Left colon (tissue), 2 donors: ENCODE results near the gene RCSD1. TPM values are rescaled to one million over a fixed set of nuclear protein-coding genes. Genes with fewer than 3 reads are reported as not detected.
A peak's percentile ranks its signal among the peaks of the same experiment; 100 is the strongest.

Source experiments
- ATAC-seq: fragments of 200-7000 bp; cut with Tn5 transposase; one replicate; pipeline ENCODE4 v1.9.1; 2020; ENCODE audit warnings: mild to moderate bottlenecking, moderate library complexity
- DNase-seq, 2 donors: peaks; one replicate each; pipeline ENCODE4 v3.0.0-alpha.2; 2020
- intact Hi-C, 2 donors: fragments of 100-400 bp; cut with DNase I in 1 of 2; cut with micrococcal nuclease in 1 of 2; formaldehyde crosslinking; loops; one replicate each; pipeline versions ENCODE4 v1.11.2 to v1.14.0; 2022; cut with DNase I, micrococcal nuclease
- total RNA-seq, 2 donors: library from RNA; stranded (reverse); fragmentation: NEBNext Ultra II Directional; extraction: Animal tissue kit (Norgen Biotek cat#: 25700); gene quantifications; one replicate each; pipeline ENCODE4 v1.2.1, GENCODE V29; 2021
- donor health status: DM: no; HTN: no; CAD: no.
- donor health status: DM: yes; HTN: yes; CAD: no.

RCSD1 gene
- total RNA-seq, 2 donors from 2014 or later, result 5.5 to 8.6 TPM

DNA sequence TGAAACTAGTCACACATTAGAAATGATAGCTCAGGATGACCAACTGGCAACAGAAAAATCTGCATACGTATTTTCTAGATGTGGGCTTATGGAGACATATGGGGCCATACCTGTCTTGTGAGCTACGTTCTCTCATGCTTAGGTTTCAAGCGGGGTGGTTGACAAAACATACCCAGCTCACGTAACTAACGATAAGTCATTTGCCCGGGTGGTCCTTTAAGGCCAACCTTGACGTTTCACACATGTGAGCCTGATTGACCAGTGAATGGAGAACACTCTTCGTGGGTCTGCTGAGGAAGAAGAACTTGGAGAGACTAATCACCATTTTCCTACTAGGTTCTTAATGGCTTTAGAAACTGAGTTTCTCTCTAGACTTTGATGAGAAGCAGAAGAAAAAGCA is 13.5 kb upstream of the RCSD1 start:
- intact Hi-C loops, result no loop called here
- ATAC-seq, result no peak

DNA sequence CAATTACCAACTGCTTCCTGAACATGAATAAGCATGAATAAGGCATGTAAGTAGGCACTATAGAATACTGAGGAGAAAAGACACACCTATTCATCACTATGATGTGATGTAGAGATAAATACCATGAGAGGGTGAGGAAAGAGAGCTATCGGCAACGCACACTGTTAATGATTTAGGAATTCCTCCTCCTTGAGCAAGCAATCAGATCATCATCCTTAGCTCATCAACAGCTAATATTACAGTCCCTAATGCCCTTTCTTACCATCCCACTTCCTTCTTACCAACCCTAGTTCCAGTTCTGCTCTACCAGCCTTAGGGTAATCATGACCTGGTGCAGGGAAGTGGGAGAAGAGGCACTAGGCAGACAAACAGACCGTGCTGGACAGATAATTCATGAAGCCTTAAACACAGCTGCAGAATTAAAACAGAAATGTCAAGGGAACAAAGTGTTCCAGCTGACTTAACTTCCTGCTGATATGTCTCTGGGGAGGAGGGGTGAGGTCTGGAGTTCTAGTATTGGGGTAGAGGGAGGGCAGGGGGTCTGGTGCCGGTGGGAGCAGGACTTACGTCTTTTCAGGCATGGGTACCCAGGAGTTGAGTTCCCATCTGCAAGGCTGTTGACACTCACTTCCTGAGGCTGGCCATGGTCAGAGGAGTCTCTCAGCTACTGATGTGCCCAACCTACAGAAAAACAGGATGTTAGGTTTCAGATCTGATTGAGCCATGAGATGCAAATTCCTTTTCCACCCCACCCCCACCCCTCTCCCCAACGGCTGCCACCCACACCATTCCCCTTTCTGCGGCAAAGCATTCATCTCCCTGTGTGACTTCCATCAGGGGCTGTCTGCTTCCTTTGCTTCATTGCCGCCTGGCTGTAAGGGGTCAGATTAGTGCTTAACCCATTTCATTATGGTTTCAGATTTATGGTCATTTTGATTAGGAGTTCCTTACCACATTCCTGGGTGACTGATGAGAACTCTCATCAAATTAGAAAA is 12.6 kb upstream of the RCSD1 start:
- ATAC-seq, result peak; percentile 28
- intact Hi-C loops, result no loop called here
- peak; percentile 30 to 49 for DNase-seq

More for the DNA sequence above, 13.5 kb upstream of the RCSD1 start:
- no peak for DNase-seq

DNA sequence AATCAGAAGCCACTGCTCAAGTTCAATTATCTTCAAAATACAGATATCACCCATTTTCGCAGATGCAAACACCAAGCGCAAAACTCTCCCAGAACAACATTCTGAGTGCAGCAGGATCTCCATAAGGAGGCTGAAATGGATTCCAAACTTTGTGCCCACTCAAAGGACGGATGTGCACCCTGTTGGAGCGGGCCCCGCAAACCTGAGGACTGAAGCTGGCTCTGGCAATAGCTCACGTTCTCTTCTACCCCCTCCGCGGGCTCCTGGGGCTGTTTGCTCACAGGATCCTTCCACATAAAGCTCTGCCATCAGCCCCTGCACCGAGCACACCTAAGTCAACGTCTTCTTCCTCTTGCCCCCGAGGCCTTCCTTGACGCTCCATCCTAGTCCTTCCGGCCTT is 11.7 kb upstream of the RCSD1 start:
- ATAC-seq, result no peak
- intact Hi-C loops, result no loop called here

DNA sequence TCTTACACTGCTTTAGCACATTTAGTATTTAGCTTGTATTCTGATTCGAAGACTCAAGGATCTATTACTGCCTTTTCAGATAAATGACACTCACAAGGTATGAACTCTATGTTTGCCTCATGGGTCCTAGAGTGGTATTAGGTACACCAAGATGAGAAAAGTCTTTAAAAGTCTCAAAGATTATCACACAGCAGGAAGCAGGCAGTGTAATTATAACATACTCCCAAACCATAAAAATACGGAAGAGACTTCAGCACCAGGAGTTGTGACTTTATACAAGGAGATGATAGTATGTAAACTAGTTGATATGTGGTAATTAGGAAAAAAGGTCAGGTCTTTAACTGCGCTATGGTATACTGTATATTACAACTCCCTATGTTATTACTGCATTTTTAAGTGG is 11.2 kb upstream of the RCSD1 start:
- intact Hi-C loops, result no loop called here
- peak; percentile 96 for ATAC-seq
- no peak for DNase-seq

More for the DNA sequence above, 11.7 kb upstream of the RCSD1 start:
- no peak for DNase-seq

DNA sequence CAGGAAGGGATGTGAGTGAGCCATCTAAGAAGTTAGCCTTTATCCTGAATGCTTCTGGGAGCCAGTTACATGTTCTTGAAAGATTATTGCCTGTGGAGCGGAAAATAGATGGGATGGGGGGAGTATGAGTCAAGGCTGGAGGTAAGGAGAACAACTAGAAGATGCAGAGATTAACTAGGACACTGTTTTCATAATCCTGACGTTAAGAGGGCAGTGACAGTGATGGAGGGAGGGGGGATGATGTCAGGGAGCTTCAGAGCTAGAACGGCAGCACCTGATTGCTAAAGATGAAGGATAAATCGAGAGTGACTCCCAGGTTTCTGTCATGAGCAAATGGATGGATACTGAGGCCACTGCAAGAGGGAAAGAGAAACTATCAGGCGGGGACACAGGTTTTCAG is 10.0 kb upstream of the RCSD1 start:
- intact Hi-C loops, result no loop called here

DNA sequence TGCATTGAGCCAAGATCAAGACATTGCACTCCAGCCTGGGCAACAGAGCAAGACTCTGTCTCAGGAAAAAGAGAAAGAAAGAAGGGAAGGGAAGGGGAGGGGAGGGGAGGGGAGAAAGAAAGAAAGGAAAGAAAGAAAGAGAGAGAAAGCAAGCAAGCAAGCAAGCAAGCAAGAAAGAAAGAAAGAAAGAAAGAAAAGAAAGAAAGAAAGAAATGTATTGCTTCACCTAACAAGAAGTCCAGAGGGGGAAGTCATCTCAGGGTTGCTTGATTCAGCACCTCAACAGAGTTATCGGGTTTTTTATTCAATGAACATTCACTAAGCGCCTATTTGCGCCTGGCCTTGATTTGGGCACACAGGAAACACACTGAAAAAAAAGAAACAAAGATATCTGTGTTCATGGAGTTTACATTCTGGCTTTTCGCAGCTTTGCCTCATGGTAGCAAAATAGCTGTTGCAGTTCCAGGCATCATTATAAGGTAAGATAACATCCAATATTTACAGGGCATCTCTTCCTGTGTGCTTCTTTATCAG is 8.2 kb upstream of the RCSD1 start:
- ATAC-seq, result no peak
- intact Hi-C loops, result no loop called here
- DNase-seq, result no peak

More for the DNA sequence above, 10.0 kb upstream of the RCSD1 start:
- DNase-seq, result no peak
- no peak for ATAC-seq

DNA sequence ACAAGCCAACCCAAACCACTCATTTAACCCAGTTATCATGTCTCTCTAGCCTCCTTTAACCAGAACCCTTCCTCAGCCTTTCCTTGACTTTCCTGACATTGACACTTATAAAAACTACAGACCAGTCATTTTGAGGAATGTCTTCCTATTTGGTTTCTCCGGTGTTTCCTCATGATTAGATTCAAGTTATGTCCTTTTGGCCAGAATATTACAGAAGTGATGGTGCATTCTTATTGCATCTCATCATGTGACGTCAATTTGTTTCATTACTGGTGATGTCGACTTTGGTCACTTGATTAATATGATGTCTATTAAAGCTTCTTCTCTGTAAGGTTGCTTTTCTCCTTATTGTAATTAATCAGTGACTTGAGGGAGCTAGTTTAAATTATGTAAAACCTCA is 6.1 kb upstream of the RCSD1 start:
- intact Hi-C loops, result no loop called here
- ATAC-seq (no peak), DNase-seq (no peak)

DNA sequence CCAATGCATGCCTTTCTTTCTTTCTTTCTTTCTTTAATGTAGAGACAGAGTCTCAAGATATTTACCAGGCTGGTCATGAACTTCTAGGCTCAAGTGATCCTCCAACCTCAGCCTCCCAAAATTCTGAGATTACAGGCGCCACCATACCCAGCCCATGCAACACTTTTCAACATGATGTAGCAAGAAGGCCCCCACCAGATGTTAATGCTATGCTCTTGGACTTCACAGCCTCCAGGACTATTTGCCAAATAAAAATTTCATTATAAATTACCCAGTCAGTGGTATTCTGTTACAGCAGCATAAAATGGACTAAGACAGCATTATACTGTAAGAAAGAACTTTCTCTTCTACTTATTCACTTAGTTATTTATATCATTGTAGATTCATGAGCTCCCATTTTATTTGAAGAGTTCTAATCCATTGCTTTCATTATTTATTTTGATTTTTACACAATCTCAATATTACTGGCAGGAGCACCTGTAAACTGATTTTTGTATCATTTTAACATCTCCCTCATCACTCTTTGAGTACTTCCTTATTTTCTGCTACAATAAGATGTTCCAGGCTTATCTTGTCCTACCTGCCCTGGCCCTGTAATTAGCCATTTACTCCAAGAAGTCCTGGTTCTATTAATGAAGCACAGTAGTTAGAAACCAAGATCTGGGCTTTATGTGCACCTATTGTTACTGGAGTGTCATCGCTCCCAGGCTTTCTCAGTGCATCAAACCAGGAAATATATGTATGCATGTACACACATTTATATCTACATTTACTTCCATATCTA is 4.8 kb upstream of the RCSD1 start:
- intact Hi-C loops, result no loop called here
- no peak for DNase-seq
- ATAC-seq, result no peak

DNA sequence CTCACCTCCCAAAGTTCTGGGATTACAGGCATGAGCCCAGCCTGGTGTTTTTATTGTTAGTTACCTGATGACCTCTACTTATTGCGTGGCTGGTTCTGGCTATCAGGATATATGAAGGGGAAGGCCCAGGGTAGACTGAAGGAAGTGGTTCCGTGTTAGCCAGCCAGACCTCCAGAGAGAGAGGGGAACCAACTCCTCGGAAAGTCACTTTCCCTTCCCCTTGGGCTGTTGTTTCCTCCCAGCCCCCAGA is 2.5 kb upstream of the RCSD1 start:
- no peak for DNase-seq
- ATAC-seq, result peak; percentile 23
- intact Hi-C loops, result no loop called here

DNA sequence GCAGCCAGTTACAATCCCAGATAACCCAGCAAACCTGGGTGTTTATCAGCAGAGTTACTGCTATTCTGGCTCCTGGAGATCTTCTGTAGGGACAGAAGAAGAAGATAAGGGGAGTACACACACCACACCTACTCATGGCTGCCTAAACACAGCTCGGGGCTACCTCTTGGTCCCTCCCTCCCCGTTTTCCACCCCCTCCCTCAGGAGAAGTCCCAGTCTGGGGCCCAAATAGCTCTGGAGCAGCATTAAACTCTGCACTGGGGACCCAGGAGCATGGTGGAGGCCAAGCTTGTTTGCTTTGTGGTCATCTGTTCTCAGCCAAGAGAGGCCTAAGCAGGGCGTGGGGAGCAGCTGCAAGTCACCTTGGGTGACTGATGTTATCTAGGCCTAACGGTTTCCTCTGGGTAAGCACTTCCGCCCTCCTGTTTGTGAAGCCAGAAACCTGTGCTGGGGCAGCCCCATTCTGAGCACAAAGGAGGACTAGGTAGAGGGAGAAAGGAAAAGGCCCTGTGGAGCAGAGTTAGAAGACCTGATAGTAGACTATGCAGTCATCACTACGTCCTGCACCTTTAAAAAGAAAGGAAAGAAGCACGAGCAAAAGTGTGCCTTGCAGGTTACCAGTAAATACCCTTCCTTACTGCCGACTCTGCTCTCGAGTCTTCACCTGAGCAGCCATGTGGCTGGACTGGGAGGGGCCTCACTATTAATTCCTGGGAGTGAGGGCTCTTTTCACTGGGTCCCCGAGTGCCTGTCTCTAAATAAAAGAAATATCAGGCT is 2.0 kb upstream of the RCSD1 start:
- ATAC-seq (peak; percentile 62), DNase-seq (peak; percentile 46 to 52)
- intact Hi-C loops, result no loop called here

DNA sequence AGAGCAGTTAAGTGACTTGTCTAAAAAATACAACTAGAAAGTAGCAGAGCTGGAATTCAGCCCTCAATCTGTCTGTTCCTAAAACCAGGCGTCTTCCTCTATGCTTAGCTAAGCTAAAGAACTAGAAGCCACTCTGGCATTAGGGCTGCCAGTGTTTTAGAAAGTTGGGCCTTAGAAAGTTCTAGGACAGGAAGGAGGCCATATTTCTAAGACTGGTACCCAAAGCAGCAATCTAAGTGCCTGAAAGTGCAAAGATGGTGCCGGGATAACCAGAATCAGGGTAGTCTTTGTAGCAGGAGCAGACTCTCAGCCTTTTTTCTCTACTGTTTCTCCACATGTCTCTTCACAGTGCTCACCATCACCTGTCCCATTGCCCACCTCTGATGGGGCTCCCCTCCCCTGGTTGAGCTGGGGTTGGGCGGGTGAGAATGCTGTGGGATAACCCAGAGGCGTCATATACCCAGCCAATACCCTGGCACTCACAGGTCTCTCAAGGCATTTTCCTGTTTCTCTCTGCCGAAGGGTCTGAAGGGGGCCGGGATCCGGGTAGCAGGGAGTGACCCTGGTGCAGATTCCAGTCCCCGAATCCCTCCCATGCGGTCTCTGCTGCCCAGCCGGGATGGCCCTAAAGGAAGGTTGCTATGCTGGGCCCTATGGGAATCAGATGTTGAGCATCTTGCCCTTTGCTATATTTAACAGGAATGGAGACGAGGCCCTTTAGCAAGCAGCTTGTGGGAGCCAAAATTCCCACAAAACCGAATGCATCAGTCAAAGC is 1.1 kb upstream of the RCSD1 start:
- ATAC-seq (no peak), DNase-seq (no peak)
- intact Hi-C loops, result no loop called here

DNA sequence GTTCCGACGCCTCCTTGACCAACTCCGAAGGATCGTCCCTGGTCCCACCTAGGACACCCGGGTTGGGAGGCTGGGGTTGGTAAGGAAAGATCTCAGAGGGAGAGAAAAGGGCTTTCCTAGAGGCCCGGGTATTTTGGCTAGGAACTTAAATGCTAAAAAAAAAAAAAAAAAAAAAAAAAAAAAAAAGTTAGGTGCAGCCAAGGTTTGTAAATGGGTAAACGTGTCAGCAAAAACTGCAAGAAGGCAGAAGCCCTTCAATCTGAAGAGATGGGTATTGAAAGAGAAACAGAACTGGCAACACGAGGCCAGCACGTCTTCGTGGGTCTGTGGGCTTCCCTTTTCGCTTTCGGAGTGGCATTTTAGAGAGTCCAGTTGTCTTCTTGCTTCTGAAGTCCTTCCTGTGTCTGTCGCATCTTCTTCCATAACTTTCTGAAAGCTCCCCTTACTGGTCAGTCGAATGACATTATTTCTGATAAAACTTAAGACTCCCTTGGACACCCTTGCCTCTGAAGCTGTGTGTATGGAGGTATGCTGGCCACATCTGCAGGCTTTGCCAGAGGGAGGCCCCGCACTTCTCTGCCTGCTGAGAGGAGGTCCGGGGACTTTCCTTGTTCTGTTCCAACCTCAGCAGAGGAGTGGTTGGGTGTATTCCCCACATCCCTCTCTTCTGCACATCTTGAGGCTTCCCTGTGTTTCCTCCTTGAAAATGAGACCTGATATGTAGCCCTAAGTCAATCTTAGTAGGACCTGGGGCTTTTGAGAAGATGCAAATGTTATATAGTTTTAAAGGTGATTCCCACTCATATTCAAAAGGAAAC is 745 bp downstream of the RCSD1 start:
- intact Hi-C loops, result no loop called here
- DNase-seq (peak in 1 of 2 donors; percentile 36), ATAC-seq (peak; percentile 27)

DNA sequence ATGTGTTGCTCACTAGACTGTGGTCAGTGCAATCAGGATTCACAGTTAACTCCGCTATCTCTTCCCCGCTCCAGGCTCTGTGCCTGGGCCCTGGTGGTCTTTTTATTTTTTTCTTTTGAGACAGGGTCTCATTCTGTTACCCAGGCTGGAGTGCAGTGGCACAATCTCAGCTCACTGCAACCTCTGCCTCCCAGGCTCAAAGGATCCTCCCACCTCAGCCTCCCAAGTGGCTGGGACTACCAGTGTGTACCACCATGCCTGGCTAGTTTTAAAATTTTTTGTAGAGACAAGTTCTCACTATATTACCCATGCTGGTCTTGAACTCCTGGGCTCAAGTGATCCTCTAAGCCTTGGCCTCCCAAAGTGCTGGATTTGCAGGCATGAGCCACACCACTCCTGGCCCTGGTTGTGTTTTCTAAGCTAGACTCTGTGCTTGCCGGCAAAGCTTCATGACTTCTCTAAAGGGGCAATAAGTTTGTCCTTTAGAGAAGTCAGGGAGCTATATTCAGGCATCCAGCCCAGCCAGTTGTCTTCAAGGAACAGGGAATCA is 1.4 kb downstream of the RCSD1 start:
- no peak for ATAC-seq
- intact Hi-C loops, result no loop called here
- DNase-seq, result no peak

DNA sequence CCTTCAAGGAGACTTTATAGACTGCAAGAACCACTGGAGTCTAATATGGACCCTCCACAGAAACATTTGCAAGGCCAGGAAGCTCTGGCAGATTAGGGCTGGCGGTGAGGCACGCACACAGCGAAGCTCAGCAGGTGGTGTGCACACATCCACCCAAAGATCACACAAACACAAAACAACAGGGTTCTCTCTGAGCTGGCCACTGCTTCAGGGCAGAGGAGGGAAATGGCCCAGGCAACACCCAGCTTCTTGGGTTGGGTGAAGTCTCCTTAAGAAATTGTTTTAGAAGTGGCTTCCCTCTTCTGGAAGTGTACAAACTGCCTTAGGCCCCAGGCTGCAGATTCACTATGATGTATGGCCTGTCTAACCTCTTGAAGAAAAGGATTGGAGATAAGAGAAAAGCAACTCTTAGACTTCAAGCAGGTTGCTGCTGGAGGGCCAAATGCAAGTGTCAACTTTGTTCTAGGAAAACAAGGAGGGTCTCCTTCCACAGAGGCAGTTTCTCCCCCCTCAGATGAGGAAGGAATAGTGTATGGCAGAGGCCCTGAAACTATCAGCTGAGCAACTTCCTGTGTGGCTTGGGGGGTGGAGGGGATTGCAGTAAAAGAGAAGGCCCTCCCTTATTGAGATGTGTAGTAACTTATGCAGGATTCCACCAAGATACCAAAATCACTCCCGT is 2.0 kb downstream of the RCSD1 start:
- intact Hi-C loops, result no loop called here
- DNase-seq, result peak; percentile 25 to 46
- ATAC-seq, result peak; percentile 37

DNA sequence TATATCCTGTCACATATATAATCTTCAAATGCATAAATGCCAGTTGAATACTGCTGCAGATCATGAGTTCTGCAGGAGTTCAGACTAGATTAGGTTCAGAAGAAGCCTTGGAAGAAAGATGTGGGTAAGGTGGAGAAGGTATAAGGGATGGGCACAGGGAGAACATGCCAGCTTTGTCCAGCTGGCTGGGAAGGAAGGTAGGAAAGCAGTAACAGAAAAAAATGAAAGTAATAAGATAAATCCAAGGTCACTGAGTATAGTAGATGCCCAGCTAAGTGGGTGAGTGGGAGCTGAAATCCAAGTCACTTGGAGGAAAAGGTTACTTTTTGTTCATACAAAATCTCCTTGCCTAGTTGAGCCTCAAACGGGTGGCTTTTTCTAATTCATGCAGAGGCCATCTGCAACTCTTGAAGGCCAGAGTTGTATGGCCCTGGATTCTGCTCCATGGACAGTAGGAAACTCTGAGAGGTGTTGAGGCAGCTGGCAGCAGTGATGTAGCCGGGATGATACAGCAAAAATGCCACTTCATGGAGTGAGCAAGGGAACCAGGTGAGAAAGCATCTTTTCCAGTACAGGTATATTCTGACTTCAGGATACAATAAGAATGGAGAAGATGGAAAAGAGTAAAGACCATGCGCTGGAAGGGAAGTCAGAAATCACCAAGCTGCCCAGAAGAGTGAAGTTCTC is 3.4 kb downstream of the RCSD1 start:
- intact Hi-C loops, result no loop called here
- no peak for ATAC-seq
- no peak for DNase-seq

DNA sequence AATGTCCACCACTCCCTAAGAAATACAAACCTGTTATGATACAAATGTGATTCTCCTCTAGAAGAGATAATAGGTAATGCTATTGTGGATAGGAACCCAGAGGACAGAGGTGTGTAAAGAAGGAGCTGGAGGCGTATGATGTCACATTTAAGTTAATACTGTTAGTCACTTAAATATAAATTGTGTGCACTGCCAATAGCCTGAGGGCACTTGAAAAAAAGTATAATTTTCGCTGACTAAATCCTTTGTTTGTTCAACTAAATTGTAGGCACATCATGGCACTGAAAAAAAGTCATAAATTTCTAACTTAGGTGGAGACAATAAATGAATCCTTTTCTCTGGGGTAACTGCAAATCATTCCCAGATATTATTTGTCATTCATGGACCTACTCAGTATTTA is 4.4 kb downstream of the RCSD1 start:
- intact Hi-C loops, result no loop called here
- no peak for DNase-seq
- no peak for ATAC-seq
